Left renal cortex interstitium (tissue), 4 donors: ENCODE measurements around the gene BSPRY. TPM values are rescaled to one million over a fixed set of nuclear protein-coding genes. Genes with fewer than 3 reads are reported as not detected.
A peak's percentile ranks its signal among the peaks of the same experiment; 100 is the strongest.
"Not testable (repeated sequence)": the region's sequence is repeated elsewhere in the genome, so short reads cannot be mapped to it uniquely, and the experiment has no call there.

Experiments used
- DNase-seq, 4 donors: peaks; one replicate each; pipeline ENCODE4 v3.0.0-alpha.2; 2013; ENCODE audit warnings: low read depth in 4 of 4, low spot score in 2 of 4, missing footprints in 1 of 4
- polyA plus RNA-seq, 4 donors: library from polyadenylated mRNA; unstranded; fragments of 120-200 nt; gene quantifications; one replicate each; pipeline ENCODE4 v1.2.1, GENCODE V29; 2013; ENCODE audit not compliant: insufficient read length in 4 of 4

Gene BSPRY
- polyA plus RNA-seq, 4 donors: 8.9 to 11.1 (median 9.3) TPM

GRCh38 chr9:113388833-113389232 lies 39.5 kb downstream of the BSPRY start:
- no peak for DNase-seq

DNA sequence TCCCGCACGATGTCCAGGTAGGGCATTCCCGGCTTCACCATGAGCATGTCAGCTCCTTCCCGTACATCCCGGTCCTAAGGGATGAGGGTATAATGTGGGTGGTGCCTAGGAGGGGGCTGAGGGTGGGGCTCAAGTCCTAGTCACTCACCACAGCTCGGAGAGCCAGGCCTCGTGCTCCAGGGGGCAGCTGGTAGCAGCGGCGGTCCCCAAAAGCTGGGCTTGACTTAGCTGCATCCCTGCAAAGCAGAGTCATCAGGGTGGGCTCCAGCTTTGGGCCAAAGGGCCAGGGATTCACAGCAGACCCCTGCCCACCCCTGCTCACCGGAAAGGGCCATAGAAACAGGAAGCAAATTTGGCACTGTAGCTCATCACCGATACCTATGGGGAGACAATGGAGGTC lies 40.1 kb downstream of the BSPRY start:
- DNase-seq: no peak

GRCh38 chr9:113390192-113390960 lies 41.0 kb downstream of the BSPRY start:
- no peak for DNase-seq

GRCh38 chr9:113391917-113392316 lies 42.6 kb downstream of the BSPRY start:
- DNase-seq: no peak

- DNase-seq: no peak
These were observed 43.9 kb downstream of the BSPRY start for GRCh38 chr9:113393281-113393680.

GRCh38 chr9:113395000-113395861 lies 45.9 kb downstream of the BSPRY start:
- no peak for DNase-seq

- DNase-seq: no peak
These were observed 47.9 kb downstream of the BSPRY start for GRCh38 chr9:113397203-113397631.

DNA sequence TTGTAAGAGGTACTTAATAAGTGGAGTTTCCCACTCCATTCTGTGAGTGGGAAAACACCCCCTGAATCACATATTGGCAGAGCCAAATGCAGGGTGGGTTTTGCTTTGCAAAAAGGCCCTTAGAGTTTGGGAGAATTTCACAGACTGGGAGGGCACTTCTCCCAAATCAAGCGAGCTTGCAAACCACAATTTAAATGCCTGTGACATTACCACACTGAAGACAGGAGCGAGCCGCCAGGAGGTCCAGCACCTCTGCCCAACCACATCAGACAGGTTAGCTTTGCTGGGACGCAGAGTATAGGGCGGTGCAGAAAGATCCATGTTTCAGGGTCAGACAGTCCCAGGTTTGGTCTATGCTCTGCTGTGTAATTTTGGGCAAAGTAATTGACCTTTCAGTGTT lies 49.5 kb downstream of the BSPRY start:
- DNase-seq: no peak

DNA sequence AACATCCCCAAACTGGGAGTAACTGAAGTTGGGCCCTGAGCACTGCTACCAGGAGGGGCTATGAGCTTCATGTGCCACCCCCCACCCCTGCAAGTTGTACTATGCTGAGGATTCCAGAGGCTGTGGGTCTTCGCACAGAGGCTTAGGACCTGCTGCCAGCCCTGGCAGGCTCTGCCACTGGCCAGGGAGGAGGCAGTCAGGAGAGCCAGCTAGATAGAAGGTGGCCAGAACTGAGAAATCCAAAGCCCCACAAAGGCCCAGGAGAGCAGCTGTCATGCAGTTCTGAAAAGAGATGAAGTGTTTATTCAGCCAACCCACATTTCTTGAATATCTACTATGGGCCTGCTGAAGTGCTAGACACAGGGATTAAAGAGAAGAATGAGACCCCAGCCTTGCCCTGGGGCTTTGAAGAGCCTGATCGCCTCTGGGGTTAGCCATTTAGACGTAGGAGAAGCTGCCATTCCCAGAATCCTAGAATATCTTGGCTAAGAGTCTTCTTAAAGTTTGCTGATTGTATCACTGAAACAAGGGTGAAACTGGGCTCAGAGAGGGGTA lies 50.4 kb downstream of the BSPRY start:
- DNase-seq: no peak

- peak; percentile 86 to 97 (median 96) for DNase-seq
These were observed 51.9 kb downstream of the BSPRY start, which contains the start of gene ALAD for GRCh38 chr9:113401027-113401792. TSS of gene ALAD (minus strand) at chr9:113401284. CDS start at chr9:113393559, 7,725 bp downstream.

GRCh38 chr9:113403646-113404045 lies 54.3 kb downstream of the BSPRY start:
- DNase-seq: no peak

DNA sequence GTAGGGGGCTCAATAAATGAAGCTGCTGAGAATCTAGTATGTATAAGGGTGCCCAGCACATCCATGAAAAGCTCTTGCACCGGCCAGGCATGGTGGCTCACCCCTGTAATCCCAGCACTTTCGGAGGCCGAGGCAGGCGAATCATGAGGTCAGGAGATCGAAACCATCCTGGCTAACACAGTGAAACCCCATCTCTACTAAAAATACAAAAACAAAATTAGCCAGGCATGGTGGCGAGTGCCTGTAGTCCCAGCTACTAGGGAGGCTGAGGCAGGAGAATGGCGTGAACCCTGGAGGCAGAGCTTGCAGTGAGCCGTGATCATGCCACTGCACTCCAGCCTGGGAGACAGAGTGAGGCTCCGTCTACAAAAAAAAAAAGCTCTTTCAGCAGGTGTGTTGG lies 57.0 kb downstream of the BSPRY start:
- not testable (repeated sequence) for DNase-seq

GRCh38 chr9:113406873-113407511 lies 57.7 kb downstream of the BSPRY start:
- DNase-seq: peak in 1 of 4 donors; percentile 59

GRCh38 chr9:113409481-113409880 lies 60.1 kb downstream of the BSPRY start:
- no peak for DNase-seq

- DNase-seq: no peak
These were observed 60.5 kb downstream of the BSPRY start for GRCh38 chr9:113409883-113410206.

DNA sequence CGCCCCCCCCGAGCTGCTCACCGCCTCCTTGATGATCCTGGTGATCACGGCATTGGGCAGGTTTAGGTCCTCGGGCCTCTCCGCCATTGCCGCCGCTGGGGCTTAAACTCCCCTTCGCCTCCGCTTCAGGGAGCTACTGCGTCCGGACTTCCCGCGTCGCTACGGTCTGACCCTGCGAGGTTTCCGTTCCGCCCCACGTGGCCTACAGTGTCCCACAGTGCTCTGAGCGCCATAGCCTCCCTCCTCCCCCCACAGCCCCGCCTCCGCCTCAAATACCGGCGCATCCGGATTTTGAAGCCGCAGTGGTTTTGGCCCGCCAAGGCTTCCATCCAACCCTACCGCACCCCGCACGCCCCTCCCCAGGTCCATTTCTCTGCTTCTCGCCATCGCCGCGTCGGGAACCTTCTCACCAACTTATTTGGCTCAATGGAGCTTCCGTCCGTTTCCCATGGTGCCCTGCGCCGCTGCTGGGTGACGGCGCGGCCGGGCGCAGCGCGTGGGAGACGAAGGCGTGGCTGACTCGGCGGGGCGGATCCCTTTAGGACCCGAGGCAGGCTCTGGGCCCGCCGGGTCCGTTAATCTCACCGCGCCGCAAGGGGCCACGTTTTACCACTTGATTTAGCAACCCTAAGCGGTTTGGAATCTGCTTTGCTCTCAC lies 61.0 kb downstream of the BSPRY start, which contains the start of the genes C9orf43 and POLE3:
TSS of gene C9orf43 (plus strand) at position 541 of the 658 bp plus-strand sequence. CDS start 2,747 bp downstream, outside the sequence.
TSS of gene POLE3 (minus strand) at position 469 of the 658 bp plus-strand sequence. CDS start at position 87, 382 bp downstream.
- DNase-seq: peak; percentile 93 to 95 (median 94)

GRCh38 chr9:113416149-113416721 lies 66.9 kb downstream of the BSPRY start:
- DNase-seq: no peak

- no peak for DNase-seq
These were observed 68.0 kb downstream of the BSPRY start for GRCh38 chr9:113417370-113417769.
